Hematopoietic multipotent progenitor cell (in vitro differentiated cells): ENCODE measurements around the gene MAPK7. TPM values are rescaled to one million over a fixed set of nuclear protein-coding genes. Genes with fewer than 3 reads are reported as not detected.

Experiments
- DNase-seq, 3 donors: peaks; one replicate each; pipeline ENCODE4 v3.0.0-alpha.2; 2011 to 2015; ENCODE audit warnings: low read depth in 2 of 3, low spot score in 2 of 3
- total RNA-seq: library from RNA; depleted of rRNA; stranded (reverse); fragments of >200 nt; gene quantifications from one replicate; pipeline ENCODE4 v1.2.3, GENCODE V29; 2012

Gene MAPK7
- total RNA-seq, 1 donor = 13.7 TPM

GRCh38 chr17:19391432-19391831 is 13.1 kb downstream of the MAPK7 start:
- no peak for DNase-seq

DNA sequence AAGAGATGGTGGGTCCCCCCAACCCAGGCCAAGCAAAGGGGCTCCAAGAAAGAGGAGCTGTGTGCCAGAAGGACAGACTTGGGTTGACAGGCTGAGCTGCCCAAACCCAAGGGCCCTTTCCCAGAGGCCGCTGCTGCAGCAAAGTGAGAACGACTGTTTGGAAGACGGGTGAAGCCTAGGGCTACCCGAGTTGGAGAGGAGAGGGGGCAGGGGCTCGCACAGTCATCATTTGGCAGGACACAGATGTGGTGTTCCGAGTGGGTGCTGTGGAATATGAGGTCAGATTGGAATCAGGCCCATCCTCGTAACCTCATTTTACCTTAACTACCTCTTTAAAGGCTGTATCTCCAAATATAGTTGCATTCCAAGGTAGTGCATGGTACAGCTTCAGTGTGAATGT is 14.0 kb downstream of the MAPK7 start:
- no peak for DNase-seq

DNA sequence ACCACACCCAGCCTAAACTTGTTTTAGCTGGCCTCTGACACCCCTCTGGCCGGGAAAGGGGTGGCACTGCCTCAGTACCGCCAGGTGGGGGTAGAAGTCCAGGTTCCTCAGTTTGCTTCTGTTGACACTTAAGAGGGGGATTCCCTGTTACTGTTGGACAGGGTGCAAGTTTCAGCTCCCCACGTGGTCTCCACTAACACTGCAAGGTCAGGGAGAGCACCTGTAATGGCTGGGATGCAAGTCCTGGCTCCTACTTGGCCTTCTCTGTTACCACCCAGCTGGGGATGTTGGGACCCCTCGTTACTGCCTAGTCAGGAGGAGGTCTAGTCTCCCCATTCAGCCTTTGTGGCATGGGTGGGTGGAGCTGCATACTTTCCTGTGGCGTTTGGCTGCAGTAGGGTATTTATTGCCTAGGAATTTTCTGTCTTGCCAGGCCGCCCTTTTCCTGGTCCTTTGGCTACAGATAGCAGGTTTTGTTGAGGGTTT is 19.3 kb downstream of the MAPK7 start:
- DNase-seq = no peak

DNA sequence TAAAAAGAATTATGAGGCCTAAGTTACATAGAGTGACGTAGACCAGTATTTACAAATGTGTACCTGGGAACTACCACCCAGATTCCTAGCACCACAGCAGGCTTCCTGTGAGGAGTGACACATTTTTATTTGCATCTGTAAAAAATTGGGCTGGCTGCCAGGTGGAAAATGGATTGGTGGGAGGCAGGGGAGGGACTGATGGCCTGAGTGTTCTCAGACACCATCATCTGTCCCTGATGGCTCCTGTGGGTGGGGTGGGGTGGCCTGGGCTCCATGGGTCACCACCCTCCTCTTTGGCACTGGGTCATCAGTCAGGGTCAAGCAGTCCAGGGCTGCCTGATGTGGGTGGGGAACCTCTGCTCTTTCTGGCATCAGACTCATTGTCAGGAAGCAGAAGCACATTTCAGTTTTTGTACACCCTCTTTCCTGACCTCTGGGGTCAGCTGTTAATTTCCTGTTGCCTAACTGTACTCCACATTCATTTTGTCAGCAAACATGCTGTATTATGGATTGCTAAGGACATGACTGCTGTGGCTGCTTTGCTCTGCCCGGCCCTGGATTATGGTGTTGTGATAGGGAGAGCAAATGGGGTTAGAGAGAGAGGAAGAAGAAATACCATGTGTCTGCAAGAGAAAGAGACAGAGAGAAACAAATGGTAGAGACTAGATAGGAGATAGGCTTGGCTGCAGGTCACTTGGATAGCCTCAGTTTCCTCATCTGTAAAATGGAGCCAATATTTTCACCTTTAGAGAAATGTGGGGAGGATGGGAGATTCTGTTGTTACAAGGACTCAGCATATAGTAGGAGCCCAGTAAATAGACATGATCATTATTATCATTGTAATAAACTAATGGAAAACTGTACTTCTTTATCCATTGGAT is 20.2 kb downstream of the MAPK7 start:
- peak in 2 of 3 donors; percentile 82 to 90 for DNase-seq

GRCh38 chr17:19399750-19400450 is 21.6 kb downstream of the MAPK7 start:
- DNase-seq = no peak

GRCh38 chr17:19401321-19402010 is 23.2 kb downstream of the MAPK7 start:
- no peak for DNase-seq

GRCh38 chr17:19402171-19402570 is 23.9 kb downstream of the MAPK7 start:
- no peak for DNase-seq

GRCh38 chr17:19403021-19403420 is 24.7 kb downstream of the MAPK7 start:
- no peak for DNase-seq

DNA sequence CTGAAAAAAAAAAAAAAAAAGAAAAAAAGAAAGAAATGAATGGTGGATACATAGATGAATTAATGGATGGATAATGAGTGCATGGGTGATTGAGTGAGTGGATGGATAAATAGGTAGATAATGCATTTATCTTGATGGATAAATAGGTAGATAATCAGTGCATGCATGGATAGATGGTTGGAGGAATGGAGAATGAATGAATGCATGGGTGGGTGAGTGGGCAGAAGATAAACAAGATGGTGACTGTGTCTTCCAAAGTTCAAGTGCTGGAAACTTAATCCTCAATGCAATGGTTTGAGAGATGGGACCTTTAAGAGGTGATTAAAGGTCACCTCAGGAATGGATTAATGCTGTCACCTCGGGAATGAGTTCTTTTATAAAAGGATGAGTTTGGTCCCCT is 26.0 kb downstream of the MAPK7 start:
- DNase-seq = no peak

- DNase-seq = no peak
Measured at GRCh38 chr17:19405114-19405513, 26.8 kb downstream of the MAPK7 start.

DNA sequence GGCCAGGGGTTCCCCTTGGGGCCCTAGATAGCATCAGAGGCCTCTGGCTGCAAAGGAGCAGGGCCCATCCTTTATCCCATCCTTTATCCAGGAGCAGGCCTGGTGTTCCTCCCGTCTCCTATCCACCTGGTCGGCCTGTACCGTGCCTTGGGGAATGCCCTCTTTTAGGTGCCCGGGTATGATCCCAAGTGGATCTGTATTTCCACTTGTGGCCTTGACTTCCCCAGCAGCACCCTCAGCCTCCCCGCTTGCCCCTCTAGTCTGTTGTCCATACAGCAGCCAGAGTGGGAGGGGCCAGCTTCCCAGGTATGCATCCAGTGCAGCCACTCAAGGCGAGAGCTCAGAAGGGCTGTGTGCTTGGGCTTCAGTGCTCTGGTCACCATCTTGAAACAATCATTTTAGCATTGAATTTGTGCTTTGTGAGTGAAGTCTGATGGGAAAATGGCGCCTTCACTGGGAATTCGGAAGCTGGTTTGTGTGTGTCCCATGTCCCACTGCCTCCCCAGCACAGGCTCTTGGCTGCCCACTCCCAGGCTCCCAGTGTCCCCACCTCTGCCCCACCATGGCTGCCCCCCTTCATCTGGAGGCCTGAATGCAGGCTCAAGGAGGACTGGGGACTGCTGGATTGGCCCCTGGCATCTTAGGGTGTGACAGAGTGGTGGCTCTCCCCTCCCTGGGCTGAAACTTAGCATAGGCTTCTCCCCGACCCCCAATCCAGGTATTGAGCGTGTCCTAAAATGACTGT is 29.5 kb downstream of the MAPK7 start:
- DNase-seq = no peak

DNA sequence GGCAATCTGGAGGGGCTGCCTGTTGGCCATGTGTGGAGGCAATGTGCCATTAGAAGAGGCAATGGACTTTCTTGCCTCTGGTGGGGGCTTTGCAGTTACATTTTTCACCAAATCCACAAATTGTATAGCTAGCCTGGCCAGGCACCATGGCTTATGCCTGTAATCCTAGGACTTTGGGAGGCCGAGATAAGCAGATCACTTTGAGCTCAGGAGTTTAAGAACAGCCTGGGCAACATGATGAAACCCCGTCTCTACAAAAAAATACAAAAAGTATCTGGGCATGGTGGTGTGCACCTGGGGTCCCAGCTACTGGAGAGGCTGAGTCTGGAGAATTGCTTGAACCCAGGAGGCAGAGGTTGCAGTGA is 30.0 kb downstream of the MAPK7 start:
- no peak for DNase-seq

DNA sequence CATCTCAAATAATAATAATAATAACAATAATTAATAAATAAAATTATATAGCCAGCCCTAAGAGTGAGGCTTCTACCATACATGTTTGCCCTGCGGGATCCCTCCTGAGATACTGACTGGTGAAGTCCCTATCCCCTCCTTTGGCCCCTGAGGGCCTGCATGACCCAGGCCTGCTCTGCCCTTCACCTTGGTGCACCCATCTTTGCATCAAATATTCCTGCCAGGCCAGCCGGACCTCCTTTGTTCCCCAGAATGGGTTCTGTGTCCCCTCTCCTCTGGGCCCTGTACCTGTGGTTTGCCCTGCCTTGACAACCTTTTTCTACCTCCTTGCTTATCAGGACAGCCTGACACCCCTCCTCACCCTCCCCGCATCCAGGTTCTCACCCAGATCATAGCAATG is 30.8 kb downstream of the MAPK7 start:
- DNase-seq = no peak

DNA sequence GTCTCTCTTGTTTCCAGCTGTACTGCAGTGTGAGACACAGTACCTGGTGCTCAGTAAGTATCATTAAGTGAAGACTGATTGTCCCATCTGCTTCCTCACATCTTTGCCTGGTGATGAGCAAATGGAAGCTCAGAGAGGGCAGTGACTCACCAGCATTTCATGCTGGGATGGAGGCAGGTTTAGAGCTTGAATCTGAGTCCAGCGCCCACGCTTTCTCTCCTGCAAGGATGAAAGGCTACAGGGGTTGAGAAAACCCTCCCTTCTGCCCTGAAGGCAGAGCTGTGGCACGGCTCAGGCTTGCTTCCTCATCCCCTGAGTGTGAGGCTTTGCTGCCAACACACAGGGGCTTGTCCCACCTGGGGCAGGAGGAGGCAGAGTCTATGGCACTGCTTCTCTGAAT is 31.2 kb downstream of the MAPK7 start:
- no peak for DNase-seq

DNA sequence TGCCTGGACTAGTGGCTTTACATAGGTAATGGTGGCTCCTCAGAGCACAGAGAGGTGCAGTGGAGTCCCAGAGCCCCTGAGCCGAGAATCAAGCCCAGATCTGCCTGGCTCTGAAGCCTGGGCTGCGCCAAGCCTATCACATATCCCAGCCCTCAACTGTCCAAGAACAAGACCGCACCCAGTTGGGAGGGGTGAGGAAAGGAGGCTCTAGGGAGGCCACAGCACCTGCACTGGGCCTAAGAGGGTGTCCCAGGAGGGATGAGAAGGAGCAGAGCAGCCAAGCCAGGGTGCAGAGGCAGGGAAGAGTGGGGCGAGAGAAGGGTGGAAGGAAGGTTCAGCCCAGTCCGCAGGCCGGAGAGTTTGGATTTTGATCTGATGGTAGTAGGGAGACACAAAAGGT is 31.8 kb downstream of the MAPK7 start:
- no peak for DNase-seq

DNA sequence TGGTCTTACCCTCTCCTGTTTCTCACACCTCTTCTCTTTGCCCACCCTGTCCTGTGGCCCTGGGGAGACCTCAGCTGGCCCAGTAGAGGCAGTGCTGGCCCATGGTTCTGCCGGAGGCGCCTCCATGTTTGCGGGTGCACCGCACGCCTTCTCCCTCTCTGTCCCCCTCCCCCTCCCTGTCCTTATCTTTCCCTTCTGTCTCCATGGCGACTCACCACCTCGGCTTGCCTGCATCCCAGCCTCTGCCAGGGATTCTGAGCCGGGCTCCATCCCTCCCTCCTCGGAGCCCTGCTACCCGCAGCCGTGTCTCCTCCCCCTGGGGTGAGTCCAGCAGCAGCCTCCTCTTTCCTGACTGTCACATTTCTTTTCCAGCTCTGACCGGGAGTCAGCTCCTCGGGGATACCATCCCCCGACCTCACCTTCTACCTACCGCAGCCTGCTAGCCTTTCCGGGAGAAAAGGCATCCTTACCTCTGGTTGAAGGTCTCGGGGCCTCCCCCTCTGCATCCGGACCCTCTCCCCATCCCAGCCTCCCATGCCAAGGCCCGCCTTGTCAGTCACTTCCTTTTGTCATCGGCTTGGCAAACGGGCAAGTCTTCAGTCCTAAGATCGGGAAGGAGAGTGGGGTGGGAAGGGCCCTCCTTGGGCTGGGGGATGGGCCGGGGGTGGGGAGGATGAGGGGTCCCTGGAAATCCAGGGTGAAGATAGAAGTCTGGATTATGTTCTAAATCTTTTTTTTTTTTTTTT is 32.8 kb downstream of the MAPK7 start, which contains the start of gene RNF112:
Gene RNF112, plus strand, starts transcription at position 358 of the 746 bp plus-strand sequence. Its CDS starts 177 bp downstream, at position 535.
- DNase-seq = no peak

GRCh38 chr17:19411631-19412030 is 33.3 kb downstream of the MAPK7 start:
- no peak for DNase-seq

DNA sequence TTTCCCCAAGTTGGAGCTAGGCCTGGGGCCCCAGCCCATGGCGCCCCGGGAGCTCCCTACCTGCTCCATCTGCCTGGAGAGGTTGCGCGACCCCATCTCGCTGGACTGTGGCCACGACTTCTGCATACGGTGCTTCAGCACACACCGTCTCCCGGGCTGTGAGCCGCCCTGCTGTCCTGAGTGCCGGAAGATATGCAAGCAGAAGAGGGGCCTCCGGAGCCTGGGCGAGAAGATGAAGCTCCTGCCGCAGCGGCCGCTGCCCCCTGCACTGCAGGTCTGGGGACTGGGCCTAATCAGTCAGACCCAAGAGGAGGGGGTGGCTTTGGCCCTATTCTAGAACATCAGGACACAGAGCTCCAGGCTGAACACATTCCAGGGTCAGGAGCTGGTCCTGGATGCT is 34.2 kb downstream of the MAPK7 start:
- DNase-seq = no peak

GRCh38 chr17:19412984-19413383 is 34.7 kb downstream of the MAPK7 start:
- DNase-seq = no peak

- no peak for DNase-seq
Measured at GRCh38 chr17:19413761-19414160, 35.5 kb downstream of the MAPK7 start.
